Esophagus muscularis mucosa (tissue), 3 donors: ENCODE measurements around the gene PNCK.

Experiments used
- CTCF ChIP-seq, 3 experiments: fragments of 200-600 bp in 2 of 3; fragments of 450-650 bp in 1 of 3; sonication (generic) in 2 of 3; IDR thresholded peaks; one replicate each; pipeline ENCODE4 v1.5.1; 2017 to 2019; ENCODE audit warnings: antibody characterized with exemption in 3 of 3, mild to moderate bottlenecking in 2 of 3, moderate library complexity in 1 of 3
- EP300 ChIP-seq: sonication (generic); formaldehyde crosslinking; IDR thresholded peaks from one replicate; pipeline ENCODE4 v1.6.1; 2017; ENCODE audit warnings: antibody characterized with exemption

GRCh38 chrX:153631907-153632594 lies 41.6 kb downstream of the PNCK start:
- TF ChIP-seq EP300 (no peak), CTCF (IDR thresholded peaks at IDR 0.05) (no peak)
